ENCODE measurements around the gene H2BK1. TPM values are rescaled to one million over a fixed set of nuclear protein-coding genes. Genes with fewer than 3 reads are reported as not detected.

Gene H2BK1
- total RNA-seq, 4 donors from 2014 or later, result not detected

DNA sequence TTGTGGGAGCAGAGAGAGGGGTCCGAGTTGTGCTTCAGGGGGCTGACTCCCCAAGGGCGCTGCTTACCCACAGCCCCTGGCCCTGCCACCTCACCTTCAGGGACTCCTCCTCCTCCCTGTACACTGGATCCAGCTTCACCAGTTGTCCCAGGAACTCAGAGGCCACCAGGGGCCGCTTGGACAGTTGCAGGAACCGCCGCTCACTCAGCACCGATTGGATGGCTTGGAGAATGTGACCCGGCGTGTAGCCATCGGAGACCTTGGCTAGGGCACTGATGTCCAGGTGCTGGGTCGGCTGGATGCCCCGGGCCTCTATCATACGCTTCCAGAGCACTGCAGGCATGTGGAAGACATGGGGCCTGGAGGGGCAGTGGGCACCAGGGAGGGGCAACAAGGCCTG lies 18.7 kb downstream of the H2BK1 start:
- WGBS, 2 donors, result 81 to 91% methylated on average over 2 to 11 of the region's 12 CpGs
- H3K4me3 ChIP-seq (ENCODE audit: low read depth, poor library complexity, severe bottlenecking), result no peak overlapping the region
- intact Hi-C loops (cut with DNase I; ENCODE audit: low total_unique reads), result no loop called here
- no peak for DNase-seq (ENCODE audit: low spot score in 2 of 2)
- TF ChIP-seq, protein P1, sequence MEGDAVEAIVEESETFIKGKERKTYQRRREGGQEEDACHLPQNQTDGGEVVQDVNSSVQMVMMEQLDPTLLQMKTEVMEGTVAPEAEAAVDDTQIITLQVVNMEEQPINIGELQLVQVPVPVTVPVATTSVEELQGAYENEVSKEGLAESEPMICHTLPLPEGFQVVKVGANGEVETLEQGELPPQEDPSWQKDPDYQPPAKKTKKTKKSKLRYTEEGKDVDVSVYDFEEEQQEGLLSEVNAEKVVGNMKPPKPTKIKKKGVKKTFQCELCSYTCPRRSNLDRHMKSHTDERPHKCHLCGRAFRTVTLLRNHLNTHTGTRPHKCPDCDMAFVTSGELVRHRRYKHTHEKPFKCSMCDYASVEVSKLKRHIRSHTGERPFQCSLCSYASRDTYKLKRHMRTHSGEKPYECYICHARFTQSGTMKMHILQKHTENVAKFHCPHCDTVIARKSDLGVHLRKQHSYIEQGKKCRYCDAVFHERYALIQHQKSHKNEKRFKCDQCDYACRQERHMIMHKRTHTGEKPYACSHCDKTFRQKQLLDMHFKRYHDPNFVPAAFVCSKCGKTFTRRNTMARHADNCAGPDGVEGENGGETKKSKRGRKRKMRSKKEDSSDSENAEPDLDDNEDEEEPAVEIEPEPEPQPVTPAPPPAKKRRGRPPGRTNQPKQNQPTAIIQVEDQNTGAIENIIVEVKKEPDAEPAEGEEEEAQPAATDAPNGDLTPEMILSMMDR (IDR thresholded peaks at IDR 0.05), result no peak
- no peak for TF ChIP-seq POLR2A (IDR thresholded peaks at IDR 0.05)

DNA sequence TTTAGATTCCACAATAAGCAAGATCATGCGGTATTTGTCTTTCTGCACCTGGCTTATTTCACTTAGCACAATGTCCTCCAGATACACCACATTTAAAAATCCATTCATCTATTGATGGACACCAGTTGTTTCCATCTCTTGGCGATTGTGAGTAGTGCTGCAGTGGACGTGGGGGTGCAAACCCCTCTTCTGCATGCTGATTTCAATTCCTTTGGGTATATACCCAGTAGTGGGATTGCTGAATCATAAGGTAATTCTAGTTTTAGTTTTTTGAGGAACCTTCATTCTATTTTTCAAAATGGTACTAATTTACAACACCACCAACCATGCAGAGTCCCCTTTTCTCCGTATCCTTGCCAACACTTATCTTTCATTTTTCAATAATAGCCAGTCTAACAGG lies 21.2 kb downstream of the H2BK1 start:
- intact Hi-C loops (cut with DNase I; ENCODE audit: low total_unique reads), result no loop called here
- WGBS, 2 donors, result 79 to 83% methylated on average over 4 of the region's 4 CpGs
- no peak for DNase-seq (ENCODE audit: low spot score in 2 of 2)
- TF ChIP-seq, protein P1 (IDR thresholded peaks at IDR 0.05), result no peak
- no peak for TF ChIP-seq POLR2A (IDR thresholded peaks at IDR 0.05)
- H3K4me3 ChIP-seq (ENCODE audit: low read depth, poor library complexity, severe bottlenecking), result no peak overlapping the region

DNA sequence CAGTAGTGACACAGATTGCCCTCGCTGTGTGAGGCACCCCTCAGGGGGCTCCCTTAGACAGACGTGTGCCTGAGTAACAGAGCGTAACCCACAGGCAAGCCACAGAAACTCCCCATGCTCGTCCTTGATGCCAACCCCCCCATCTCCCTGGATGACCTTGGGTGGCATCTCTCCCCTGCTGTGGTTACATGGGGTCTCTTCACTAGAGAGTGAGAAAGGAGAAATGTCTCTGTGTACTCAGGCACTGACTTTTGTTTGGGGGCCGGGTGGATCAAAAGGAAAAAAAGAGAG lies 22.1 kb downstream of the H2BK1 start:
- intact Hi-C loops (cut with DNase I; ENCODE audit: low total_unique reads), result no loop called here
- 45 to 57% methylated on average over 5 of the region's 5 CpGs for WGBS, 2 donors
- no peak for DNase-seq (ENCODE audit: low spot score in 2 of 2)
- no peak for TF ChIP-seq POLR2A (IDR thresholded peaks at IDR 0.05)
- TF ChIP-seq, protein P1 (IDR thresholded peaks at IDR 0.05), result no peak
- no peak overlapping the region for H3K4me3 ChIP-seq (ENCODE audit: low read depth, poor library complexity, severe bottlenecking)

DNA sequence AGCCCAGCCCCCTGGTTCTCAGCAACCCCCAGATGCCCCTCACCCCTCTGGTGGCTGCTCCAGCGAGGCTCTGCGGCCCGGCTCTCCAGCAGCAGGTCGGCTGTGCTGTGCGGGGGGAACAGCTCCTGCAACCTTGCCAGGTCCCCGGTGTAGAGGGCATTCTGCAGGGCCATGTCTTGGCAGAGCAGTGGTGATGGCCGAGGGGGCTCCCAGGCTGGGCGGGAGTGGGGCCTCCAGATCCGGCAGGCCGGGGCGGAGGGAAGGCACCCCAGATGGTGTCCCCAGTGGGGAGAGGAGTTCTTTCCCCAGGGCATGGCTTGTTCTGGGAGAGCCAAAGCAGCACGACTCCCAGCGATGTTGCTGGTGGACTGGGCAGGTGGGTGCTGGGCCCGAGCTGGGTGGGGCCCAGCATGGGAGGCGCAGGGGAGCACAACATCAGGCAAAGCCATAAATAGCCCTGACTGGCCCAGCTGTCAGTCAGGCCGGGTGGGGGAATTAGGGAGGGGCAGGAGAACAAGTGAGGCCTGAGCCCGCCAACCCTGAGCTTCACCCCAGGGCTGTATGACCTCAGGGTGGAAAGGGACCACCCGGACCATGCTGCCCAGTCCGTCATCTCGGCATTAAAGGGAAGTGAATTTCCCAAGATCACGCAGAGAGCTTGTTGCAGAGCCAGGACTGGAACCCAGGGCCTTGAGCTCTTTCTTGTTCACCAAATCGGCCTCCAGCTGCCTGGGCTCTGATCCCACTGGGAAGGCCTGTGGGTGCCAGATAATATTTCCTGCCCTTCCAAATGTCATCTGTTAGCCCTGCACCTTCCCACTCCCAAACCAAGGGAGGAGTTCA lies 22.7 kb downstream of the H2BK1 start:
- DNase-seq (ENCODE audit: low spot score in 2 of 2), result no peak
- intact Hi-C loops (cut with DNase I; ENCODE audit: low total_unique reads), result no loop called here
- no peak for TF ChIP-seq POLR2A (IDR thresholded peaks at IDR 0.05)
- TF ChIP-seq, protein P1 (IDR thresholded peaks at IDR 0.05), result no peak
- 71 to 73% methylated on average over 17 to 20 of the region's 22 CpGs for WGBS, 2 donors
- no peak overlapping the region for H3K4me3 ChIP-seq (ENCODE audit: low read depth, poor library complexity, severe bottlenecking)

DNA sequence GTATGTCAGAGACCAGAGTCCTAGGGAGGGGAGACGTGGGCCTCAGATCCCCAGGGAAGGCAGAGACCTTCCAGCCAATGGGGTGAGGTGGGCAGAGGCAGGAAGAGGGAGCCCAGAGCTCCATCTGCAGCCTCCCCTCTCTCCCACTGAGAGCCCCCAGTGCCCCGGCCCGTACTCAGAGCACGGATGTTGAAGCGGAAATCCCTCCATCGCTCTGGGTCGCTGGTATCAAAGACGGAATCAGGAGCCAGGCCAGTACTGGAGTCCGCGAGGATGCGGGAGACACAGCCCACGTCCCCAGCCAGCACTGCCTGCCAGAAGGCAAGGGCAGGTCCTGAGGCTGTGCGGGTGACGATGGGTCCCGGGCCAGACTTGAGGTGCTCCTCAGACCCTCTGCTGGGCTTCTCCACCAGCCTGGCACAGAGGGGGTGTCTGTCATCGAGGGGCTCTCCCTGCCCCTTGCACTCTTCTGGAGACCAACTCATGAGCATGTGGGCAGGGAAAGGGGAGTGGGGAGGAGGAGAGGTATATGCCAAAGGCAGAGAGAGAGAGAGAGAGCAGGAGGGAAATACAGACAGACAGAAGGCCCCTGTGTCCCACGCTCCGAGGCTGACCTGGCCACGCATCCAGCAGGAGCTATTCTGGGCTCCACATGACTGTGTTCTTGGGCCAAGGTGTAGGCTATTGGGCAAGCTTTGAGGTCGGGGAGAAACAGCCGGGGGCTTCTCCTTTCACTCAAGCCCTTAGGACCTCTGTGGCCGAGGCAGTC lies 23.5 kb downstream of the H2BK1 start, which contains the start of gene ASB10:
Gene ASB10, minus strand, starts transcription at position 611 of the 769 bp plus-strand sequence. Its CDS starts 120 bp downstream, at position 491.
- whole genome bisulfite sequencing, 2 donors, result 72 to 81% methylated on average over 18 to 22 of the region's 22 CpGs
- intact Hi-C loops (cut with DNase I; ENCODE audit: low total_unique reads), result no loop called here

More for the DNA sequence above, 23.5 kb downstream of the H2BK1 start, which contains the start of gene ASB10:
- no peak within 1 kb of the TSS for H3K4me3 ChIP-seq (ENCODE audit: low read depth, poor library complexity, severe bottlenecking)
- DNase-seq (ENCODE audit: low spot score in 2 of 2), result no peak
- TF ChIP-seq, protein P1 (IDR thresholded peaks at IDR 0.05), result no peak
- TF ChIP-seq POLR2A (IDR thresholded peaks at IDR 0.05), result no peak

Data from lower leg skin (tissue), 4 donors.